Pancreas (tissue), 10 donors: ENCODE results near the gene CTDNEP1. TPM values are rescaled to one million over a fixed set of nuclear protein-coding genes. Genes with fewer than 3 reads are reported as not detected.
A peak's percentile ranks its signal among the peaks of the same experiment; 100 is the strongest.

Experiments used
- ATAC-seq, 4 donors: fragments of 200-7000 bp; cut with Tn5 transposase; one replicate each; pipeline versions ENCODE4 v1.8.0 to v1.9.1; 2020; ENCODE audit warnings: mild to moderate bottlenecking in 4 of 4, moderate library complexity in 4 of 4
- DNase-seq, 6 donors: peaks; one replicate each; pipeline ENCODE4 v3.0.0-alpha.2; 2020
- FAIRE-seq: peaks from 2 replicates; lab custom pipeline; 2012; peaks lifted over from hg19 to GRCh38; lab: Jason Lieb, UNC
- H3K27ac ChIP-seq, 4 donors: fragments of 200-600 bp; sonication (generic); 1 replicate in 3 of 4; 2 replicates in 1 of 4; pipeline versions ENCODE4 v1.5.0 to v1.8.0; 2020
- H3K27me3 ChIP-seq, 4 donors: fragments of 200-600 bp; one replicate each; pipeline ENCODE4 v1.8.0; 2021
- H3K36me3 ChIP-seq, 3 donors: fragments of 200-600 bp; sonication (generic) in 1 of 3; one replicate each; pipeline versions ENCODE4 v1.5.0 to v1.8.0; 2020 to 2021
- H3K4me1 ChIP-seq, 3 donors: fragments of 200-600 bp; one replicate each; pipeline ENCODE4 v1.8.0; 2021
- H3K4me3 ChIP-seq, 4 donors: fragments of 200-600 bp; sonication (generic) in 2 of 4; one replicate each; pipeline versions ENCODE4 v1.5.0 to v1.8.0; 2020 to 2021
- H3K9me3 ChIP-seq, 4 donors: fragments of 200-600 bp; one replicate each; pipeline ENCODE4 v1.8.0; 2021
- WGBS, 2 donors: extraction: QIAGEN DNeasy Blood & Tissue Kit; methylation state at CpG; one replicate each; pipeline ENCODE4 v1.1.7; 2013; 5-methylcytosine and 5-hydroxymethylcytosine counted together
- intact Hi-C, 3 donors: fragments of 100-400 bp; cut with DNase I; formaldehyde crosslinking; loops; one replicate each; pipeline versions ENCODE4 v1.11.1 to v1.14.2; 2022
- polyA plus RNA-seq, 2 donors: library from polyadenylated mRNA; stranded (reverse); fragments of 200-250 nt; gene quantifications; one replicate each; pipeline ENCODE4 v1.2.3, GENCODE V29; 2013
- total RNA-seq, 6 donors: library from RNA; stranded (reverse); fragmentation: NEBNext Ultra II Directional in 4 of 6; extraction: Animal tissue kit (Norgen Biotek cat#: 25700) in 4 of 6; gene quantifications; one replicate each; pipeline versions ENCODE4 v1.2.1 to v1.2.4, GENCODE V29; 2021 to 2023
- TF ChIP-seq, protein P1 (sequence below), 4 donors: fragments of 200-600 bp; sonication (generic) in 3 of 4; IDR thresholded peaks; one replicate each; pipeline versions ENCODE4 v1.5.0 to v1.8.0; 2021; ENCODE audit warnings: antibody characterized with exemption in 4 of 4
- donor health status: healthy with polysubstance abuse.
- donor health status: DM: no; HTN: no; CAD: no; lungs with moderate emphysema.
- donor health status: DM: no; HTN: no; CAD: no.
- donor health status: control.
- donor health status: control.
- donor health status: Bipolar disorder and iron deficiency.
- donor health status: DM: yes; HTN: yes; CAD: no.
- donor health status: DM: no; HTN: no; CAD: no.
- donor health status: DM: no; HTN: no; CAD: no.
- donor health status: DM: yes; HTN: yes; CAD: no.

The CTDNEP1 gene
- total and polyA plus RNA-seq, 8 donors = 42.0 to 75.2 (median 53.8) TPM

DNA sequence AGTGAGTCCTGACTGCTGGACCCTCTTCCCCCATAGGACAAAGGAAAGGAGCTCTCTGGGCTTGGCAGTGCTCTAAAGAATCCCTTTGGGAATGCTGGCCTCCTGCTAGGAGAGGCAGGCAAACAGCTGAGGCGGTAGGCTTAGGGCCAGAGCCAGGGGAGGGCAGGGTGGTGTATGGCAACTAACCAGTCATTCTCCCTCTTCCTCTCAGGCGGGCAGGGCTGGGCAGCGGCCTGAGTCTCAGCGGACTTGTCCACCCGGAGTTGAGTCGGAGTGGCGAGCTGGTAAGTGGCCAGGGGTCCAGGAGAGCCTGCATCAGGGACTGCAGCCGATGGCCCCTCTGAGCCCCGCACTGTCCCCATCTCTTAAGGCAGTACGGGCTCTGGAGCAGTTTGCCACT lies 27.4 kb downstream of the CTDNEP1 start:
- ATAC-seq (no peak), FAIRE-seq (no peak), DNase-seq (peak in 2 of 6 donors; percentile 63 to 83)
- Histone ChIP-seq H3K4me3 (no peak overlapping the region), H3K27me3 (no peaks in the 10 kb centered on the region), H3K9me3 (no peaks in the 10 kb centered on the region), H3K4me1 (peaks cover 12 to 23% (median 14%) of the 10 kb centered on the region in 3 donors), H3K36me3 (peaks cover 11 to 59% (median 19%) of the 10 kb centered on the region in 3 donors), H3K27ac (peak overlapping the region; percentile 5 to 37 (median 14))
- TF ChIP-seq, protein P1, sequence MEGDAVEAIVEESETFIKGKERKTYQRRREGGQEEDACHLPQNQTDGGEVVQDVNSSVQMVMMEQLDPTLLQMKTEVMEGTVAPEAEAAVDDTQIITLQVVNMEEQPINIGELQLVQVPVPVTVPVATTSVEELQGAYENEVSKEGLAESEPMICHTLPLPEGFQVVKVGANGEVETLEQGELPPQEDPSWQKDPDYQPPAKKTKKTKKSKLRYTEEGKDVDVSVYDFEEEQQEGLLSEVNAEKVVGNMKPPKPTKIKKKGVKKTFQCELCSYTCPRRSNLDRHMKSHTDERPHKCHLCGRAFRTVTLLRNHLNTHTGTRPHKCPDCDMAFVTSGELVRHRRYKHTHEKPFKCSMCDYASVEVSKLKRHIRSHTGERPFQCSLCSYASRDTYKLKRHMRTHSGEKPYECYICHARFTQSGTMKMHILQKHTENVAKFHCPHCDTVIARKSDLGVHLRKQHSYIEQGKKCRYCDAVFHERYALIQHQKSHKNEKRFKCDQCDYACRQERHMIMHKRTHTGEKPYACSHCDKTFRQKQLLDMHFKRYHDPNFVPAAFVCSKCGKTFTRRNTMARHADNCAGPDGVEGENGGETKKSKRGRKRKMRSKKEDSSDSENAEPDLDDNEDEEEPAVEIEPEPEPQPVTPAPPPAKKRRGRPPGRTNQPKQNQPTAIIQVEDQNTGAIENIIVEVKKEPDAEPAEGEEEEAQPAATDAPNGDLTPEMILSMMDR (IDR thresholded peaks at IDR 0.05) = no peak
- WGBS, 2 donors = 73 to 80% methylated on average over 10 of the region's 10 CpGs
- intact Hi-C loops = no loop called here

DNA sequence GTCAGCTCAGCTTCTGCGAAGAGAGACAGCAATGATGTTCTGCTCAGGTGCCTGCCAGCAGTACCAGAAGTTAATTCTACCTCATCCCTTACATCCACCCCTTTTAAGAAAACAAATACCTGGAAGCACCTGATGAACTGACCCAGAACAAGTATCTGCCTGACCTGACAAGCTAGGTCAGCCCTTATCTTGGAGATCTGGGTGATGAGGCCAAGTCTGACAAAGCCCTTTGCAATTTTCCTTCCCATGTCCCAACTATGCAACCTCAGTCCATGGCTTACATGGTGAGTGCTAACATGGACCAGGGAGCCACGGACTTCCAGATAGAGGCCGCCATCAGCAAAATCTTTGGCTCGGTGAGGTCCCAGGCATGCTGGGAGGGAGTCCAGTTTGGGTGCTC lies 28.2 kb downstream of the CTDNEP1 start:
- no peaks in the 10 kb centered on the region for H3K27me3 ChIP-seq
- H3K36me3 ChIP-seq = peaks cover 11 to 52% (median 16%) of the 10 kb centered on the region in 3 donors
- H3K9me3 ChIP-seq = no peaks in the 10 kb centered on the region
- ATAC-seq = no peak
- H3K4me1 ChIP-seq = peaks cover 12 to 25% (median 14%) of the 10 kb centered on the region in 3 donors
- DNase-seq = peak in 1 of 6 donors; percentile 13
- H3K4me3 ChIP-seq = no peak overlapping the region
- WGBS, 2 donors = 79 to 80% methylated on average over 4 of the region's 4 CpGs
- no peak overlapping the region for H3K27ac ChIP-seq
- FAIRE-seq = no peak
- intact Hi-C loops = no loop called here
- TF ChIP-seq, protein P1 (IDR thresholded peaks at IDR 0.05) = no peak

DNA sequence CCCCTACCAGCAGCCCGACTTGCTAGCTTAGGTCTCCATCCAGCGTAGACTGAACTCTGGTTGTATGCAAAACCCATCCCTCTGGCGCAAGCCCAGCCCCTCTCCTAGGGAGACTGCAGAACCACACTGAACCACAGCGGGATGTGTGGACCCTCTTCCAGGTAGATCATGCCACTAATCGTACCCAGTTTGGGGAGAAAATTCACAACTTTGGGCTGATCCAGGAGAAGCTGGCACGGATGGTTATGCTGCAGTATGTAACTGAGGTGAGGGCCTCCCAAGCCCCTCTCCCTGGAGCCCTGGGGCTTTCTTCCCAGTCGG lies 28.6 kb downstream of the CTDNEP1 start:
- ATAC-seq (no peak), DNase-seq (no peak), FAIRE-seq (no peak)
- TF ChIP-seq, protein P1 (IDR thresholded peaks at IDR 0.05) = no peak
- Histone ChIP-seq H3K27ac (no peak overlapping the region), H3K9me3 (no peaks in the 10 kb centered on the region), H3K36me3 (peaks cover 11 to 48% (median 16%) of the 10 kb centered on the region in 3 donors), H3K4me3 (no peak overlapping the region), H3K4me1 (peaks cover 12 to 25% (median 14%) of the 10 kb centered on the region in 3 donors), H3K27me3 (no peaks in the 10 kb centered on the region)
- intact Hi-C loops = no loop called here
- 74 to 77% methylated on average over 7 of the region's 7 CpGs for WGBS, 2 donors

DNA sequence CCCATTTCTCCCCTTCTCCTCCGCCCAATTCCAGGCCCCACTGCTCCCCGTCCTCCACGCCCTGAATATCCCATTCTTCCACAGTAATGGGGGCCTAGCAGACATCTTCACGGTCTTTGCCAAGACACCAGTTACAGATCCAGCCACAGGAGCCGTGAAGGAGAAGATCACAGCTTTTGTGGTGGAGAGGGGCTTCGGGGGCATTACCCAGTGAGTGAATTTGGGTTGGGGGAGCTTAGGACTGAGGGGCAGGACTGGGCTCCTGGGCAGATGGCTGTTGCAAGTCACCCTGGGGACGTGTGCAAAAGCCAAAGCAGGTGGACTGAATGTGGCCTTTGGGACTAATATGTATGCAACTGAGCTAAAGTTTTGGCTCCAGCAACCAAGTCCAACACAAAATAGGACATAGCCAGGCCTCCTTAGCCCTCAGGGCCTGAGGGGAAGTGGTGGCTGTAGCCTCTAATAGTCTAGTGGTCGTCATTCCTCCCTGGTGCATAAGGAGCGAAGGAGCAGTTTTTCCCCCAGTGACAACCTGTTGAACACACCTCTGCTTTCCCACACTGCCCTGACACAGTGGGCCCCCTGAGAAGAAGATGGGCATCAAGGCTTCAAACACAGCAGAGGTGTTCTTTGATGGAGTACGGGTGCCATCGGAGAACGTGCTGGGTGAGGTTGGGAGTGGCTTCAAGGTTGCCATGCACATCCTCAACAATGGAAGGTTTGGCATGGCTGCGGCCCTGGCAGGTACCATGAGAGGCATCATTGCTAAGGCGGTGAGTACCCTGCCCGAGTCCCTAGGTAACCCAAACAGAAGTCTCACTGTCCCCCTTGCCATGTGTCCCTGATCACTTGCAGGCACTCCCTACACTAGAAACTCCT lies 29.2 kb downstream of the CTDNEP1 start:
- Histone ChIP-seq H3K27me3 (no peaks in the 10 kb centered on the region), H3K27ac (peak overlapping the region in 1 of 4 donors; percentile 10), H3K4me1 (peaks cover 12 to 25% (median 14%) of the 10 kb centered on the region in 3 donors), H3K9me3 (no peaks in the 10 kb centered on the region), H3K4me3 (peak overlapping the region in 1 of 4 donors; percentile 100), H3K36me3 (peaks cover 11 to 48% (median 16%) of the 10 kb centered on the region in 3 donors)
- intact Hi-C loops = no loop called here
- ATAC-seq (no peak), FAIRE-seq (no peak), DNase-seq (peak in 2 of 6 donors; percentile 6 to 39)
- 69 to 78% methylated on average over 15 of the region's 15 CpGs for WGBS, 2 donors
- TF ChIP-seq, protein P1 (IDR thresholded peaks at IDR 0.05) = no peak
